GM19193 (cell line): ENCODE results near the gene SOX30.

Experiments
- POLR2A ChIP-seq: IDR thresholded peaks from 4 replicates; pipeline ENCODE4 v1.6.1; 2011; ENCODE audit not compliant: insufficient read depth, insufficient read length; ENCODE audit errors: extremely low read depth

The SOX30 gene

DNA sequence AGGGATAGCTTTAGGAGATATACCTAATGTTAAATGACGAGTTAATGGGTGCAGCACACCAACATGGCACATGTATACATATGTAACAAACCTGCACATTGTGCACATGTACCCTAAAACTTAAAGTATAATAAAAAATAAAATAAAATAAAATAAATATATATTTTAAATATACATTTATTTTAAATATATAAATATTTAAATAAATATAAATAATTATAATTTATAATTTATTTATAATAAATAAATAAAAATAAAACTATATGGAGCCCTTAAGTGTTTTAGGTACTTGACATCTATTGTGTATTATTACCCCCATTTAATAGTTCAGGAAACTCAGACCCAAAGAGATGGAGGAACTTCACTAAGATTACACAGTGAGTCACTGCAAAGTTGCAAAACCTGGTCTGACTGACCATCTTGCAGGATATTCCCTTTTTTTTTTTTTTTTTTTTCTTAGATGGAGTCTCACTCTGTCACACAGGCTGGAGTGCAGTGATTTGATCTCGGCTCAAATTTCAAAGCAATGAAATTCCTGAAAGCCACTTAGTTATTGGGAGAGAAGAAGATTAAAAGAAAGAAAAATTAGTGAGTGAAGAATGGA lies 13.3 kb upstream of the SOX30 start:
- no peak for TF ChIP-seq POLR2A

DNA sequence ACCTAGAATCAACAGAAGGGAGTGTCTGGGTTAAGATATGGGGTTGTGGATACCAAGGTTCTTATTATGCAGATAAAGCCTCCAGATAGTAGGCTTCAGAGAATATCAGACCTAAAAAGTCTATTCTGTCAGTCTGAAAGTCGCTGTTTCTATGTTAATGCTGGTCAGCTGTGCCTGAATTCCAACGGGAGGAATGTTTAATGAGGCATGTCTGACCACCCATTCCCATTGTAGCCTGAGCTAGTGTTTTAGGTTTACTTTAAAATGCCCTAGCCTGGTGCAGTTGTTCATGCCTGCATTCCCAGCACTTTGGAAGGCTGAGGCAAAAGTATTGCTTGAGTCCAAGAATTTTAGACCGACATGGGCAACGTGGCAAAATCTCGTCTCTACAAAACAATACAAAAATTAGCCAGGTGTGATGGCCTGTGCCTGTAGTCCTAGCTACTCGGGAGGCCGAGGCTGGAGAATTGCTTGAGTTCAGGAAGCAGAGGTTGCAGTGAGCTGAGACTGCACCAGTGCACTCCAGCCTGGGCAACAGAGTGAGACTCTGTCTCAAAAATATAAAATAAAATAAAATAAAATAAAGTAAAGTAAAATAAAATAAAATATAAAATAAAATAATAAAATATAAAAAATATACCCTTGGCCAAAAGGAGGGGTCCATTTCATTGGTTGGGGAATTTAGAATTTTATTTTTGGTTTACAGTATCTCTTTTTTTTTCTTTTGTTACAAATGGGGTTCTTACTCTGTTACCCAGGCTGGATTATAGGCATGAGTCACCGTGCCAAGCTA lies 7.8 kb upstream of the SOX30 start:
- no peak for TF ChIP-seq POLR2A

DNA sequence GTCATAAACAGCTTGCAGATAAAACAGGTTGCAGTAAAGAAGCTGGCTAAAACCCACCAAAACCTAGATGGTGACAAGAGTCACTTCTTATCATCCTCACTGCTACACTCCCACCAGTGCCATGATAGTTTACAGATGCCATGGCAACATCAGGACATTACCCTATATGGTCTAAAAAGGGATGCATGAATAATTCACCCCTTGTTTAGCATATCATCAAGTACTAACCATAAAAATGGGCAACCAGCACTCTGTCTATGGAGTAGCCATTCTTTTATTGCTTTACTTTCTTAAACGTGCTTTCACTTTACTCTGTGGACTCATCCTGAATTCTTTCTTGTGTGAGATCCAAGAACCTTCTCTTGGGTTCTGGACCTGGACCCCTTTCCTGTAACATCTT lies 6.7 kb upstream of the SOX30 start:
- TF ChIP-seq POLR2A, result no peak

DNA sequence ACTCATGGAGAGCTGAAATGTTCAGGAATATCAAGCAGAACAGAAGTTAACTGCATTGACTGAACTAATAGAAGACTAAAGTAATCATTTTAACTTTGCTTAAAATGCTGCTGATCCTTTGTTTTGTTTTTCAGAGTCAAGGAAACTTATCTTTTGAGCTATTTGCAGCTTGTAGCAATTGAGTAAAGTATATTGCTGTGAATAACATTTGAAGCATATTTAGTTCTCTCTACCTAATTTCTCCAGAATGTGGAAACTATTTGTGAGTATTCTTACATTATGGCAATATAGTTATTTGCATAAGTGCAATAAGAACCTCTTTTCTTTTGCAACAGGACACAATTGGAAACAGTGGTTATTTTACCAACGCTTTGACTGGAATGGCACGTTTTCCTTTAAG lies 5.3 kb upstream of the SOX30 start:
- TF ChIP-seq POLR2A, result no peak

DNA sequence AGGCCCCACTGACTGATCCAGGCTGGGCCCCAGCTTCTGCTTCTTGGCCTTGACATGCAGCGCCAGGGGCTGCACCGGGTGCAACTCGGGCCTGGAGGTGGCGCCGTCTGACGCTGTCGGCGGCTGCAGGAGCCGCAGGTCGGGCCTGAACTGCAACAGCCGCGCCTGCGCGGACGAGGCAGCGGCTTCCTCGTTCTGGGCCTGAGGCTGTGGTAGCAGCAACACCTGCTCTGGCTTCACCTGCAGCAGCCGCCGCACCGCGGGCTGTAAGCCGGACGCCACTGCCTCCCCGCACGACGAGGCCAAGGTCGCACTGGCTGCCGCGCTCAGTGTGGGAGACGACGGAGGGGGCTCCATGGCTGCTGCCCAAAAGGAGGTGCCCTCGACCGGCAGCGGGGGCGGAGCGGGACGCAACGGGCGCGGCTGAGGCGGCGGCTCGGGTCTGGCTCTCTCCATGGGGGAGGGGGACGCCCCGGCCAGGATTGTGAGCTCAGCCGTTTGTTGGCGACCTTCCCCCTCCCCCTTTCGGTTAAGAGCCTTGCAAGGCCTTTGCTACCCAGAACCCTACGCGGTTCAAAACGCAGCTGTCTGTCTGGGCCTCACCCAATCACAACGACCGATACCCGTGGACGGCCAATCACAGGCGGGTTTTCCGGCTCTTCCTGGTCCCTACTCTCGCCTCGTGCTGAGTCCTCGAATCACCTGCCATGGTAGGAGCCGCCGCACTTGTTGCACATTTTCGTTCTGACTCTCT lies 438 bp downstream of the SOX30 start:
- no peak for TF ChIP-seq POLR2A

DNA sequence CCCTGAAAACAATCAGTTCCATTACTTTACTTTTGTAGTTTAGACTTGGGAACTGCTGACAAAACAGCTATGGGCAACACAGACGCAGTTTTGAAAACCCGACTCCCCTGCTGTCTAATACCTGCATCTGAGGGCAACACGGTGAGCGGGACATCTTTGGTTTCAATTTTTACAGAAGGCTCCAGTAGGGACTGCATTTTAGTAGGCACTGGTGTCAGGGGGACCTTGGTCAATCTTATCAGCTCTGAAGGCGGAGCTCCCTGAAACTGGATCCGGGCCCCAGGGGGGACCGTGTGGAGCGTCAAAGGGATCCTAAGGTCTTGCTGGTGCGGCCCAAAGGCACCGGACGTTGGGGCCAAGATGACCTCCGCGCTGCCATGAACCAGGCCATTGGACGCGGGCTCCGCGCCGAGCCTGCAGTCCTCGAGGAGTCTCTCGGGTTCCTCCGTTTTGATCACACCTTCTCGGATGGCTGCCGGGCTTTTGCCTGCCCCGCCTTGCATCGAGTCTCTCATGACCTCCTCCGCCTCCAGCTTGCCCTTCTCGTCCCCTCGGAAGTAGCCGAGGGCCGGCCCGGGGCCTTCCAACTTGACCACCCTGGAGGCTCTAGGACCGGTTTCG lies 1.1 kb downstream of the SOX30 start:
- no peak for TF ChIP-seq POLR2A

DNA sequence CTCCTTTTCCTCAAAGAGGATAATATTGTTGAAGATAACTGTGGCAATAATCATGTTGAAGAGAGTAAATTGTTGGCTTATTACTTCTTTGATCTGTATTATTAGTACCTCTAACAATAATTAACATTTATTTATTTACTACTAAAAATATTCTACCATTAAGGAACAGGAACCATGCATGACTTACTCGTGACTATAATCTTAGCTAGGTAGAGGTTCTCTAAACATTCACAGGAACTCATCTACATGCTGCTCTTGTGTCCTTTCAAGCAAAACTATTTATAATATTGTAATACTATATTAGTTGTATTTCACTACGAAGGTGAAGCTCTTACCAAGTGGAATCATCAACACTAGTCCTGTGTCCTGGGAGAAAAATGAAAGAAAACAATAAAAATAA lies 3.1 kb downstream of the SOX30 start:
- TF ChIP-seq POLR2A, result no peak

DNA sequence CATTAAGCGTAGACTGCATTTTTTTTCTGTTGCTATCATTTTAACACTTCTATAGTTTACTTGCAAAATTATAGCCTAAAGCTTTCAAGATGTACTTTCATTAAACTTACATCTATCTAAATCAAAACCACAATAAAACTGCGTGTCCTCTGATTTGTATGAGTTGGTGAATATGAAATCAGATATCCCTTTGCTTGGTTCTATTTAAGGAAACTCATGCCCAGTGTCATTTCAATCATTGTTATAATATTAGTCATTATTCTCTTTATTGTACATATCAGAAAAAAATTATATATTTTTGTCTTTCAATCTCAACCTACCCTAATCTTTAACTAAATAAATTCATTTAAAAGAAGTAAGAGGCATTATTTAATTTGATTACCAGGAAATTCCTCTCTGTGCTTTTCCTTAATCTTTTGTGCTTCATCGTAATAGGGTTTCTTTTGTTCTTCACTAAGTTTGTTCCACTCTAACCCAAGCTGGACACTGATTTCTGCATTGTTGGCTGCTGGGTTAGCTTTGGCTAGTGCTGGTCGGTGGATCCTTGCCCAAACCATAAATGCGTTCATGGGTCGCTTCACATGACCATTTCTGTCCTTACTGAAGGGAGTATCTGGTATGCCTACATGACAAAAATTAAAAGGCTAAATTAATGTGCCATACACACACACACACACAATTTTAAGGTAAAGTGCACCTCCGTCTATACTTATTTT lies 3.8 kb downstream of the SOX30 start:
- TF ChIP-seq POLR2A, result no peak

DNA sequence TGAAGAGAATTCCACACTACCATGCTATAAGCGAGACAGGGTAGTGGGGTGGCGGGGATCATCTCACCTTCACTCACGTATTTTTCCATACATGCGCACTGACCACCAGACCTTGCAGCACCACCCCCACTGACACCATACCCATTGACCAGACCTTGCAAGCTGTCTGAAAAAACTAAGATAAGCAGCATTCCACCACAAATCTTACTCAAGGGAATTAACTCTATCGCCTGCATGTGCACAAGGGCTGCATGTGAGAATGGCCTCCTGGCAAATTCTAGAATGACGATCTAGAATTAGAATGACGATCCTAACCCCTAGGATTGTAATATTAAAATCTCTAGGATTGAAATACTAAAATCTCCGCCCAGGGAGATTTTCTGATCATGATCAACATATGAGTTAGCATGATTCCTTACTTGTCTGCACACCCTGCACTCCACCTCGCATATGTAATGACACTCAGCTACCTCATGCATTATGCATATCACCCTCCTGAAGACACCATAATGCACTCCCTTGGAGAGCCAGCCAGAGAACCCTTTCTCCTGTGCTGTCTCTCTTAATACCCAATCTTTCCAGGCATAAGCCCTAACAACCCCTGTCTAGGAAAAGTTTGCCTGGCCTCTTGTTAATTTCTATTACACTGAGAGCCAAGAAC lies 11.7 kb downstream of the SOX30 start:
- no peak for TF ChIP-seq POLR2A

DNA sequence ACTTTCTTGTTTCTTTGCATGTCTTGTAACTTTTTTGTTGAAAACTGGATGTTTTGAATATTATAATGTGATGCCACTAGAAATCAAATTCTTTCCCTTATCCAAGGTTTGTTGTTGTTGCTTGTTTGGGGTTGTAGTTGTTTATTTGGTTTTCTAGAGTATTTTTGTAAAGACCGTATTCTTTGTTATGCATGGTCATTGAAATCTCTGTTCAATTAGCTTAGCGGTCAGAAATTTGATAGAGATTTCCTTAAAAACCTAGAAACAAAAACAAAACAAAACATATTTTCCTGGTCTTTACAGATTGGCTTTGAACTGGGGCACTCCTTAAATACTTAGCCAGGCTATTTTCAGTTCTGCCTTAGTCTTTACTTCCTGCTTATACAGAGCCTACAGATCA lies 21.9 kb downstream of the SOX30 start:
- no peak for TF ChIP-seq POLR2A

DNA sequence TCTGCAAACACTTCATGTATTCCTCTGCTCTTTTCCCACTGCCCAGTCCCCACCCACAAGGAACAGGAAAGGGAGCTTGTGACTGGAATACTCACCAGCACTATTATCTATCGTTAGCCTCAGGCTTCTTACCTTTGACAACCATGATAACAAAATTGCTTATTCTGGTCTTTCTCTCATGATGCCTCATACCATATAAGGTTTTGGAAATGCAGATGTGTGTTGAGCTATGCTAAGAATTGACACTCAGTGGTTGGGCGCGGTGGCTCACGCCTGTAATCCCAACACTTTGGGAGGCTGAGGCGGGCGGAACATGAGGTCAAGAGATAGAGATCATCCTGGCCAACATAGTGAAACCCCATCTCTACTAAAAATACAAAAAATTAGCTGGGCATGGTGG lies 25.4 kb downstream of the SOX30 start:
- no peak for TF ChIP-seq POLR2A

DNA sequence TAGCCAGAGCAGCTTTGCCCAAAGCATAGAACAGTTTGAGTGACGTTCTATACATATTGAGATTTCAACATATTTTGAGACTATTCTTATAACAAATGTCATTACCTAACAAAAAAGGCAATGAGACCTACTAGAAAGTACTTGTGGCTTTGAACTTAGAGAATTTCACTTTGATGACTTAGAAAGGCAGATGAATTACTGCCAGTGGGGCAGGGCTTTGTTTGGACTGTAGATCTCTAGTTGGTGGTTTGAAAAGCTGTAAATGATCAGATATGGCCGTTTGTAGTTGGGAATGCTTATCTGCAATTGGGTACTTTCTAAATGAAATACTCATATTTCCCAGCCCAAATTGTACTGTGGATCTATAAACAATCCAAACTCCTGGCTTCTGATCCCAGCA lies 28.1 kb downstream of the SOX30 start:
- TF ChIP-seq POLR2A, result no peak

DNA sequence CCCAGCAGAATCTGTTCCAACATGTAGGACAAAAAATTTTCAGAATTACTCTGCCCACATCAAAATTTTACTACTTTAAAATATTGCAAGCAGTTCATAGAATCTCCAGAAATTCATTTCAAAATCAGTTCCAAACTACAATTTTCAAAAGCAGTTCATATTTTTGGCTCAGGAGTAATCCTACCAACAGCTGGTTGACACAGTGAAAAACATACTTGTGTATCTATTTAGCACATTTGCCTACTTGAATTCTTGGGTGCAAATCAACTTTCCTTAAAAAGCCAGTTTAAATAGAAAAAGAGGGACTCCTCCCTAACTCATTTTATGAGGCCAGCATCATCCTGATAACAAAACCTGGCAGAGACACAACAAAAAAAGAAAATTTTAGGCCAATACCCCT lies 31.5 kb downstream of the SOX30 start:
- TF ChIP-seq POLR2A, result no peak

DNA sequence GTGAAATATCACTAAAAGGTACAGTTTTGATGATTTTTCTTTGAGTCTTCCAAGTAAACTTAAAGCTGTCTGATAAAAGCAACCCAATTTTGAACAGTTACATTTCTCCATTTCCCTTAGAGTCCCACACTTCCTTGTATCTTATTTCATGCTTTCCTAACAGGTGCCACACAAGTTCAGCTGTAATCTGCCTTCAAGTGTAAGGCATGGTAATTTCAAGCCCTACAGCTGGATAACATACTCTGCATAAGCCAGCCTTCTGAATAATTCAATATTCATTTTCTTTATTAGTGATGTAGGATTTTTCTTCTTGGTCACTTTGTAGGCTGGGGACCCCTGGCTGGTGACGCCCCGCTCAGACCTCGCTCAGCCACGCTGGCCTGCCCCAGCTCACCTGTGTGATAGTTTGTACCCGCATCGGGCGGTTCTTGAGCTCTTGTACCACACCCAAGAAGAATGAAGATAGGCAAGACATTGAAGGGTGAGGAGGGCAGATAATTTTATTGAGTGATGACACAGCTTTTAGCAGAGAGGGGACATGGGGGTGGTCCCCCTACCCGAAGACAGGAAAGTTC lies 34.0 kb downstream of the SOX30 start:
- TF ChIP-seq POLR2A, result no peak
